GM12864 (cell line): ENCODE data around the gene GRAP2.
"Not testable (repeated sequence)": the region's sequence is repeated elsewhere in the genome, so short reads cannot be mapped to it uniquely, and the experiment has no call there.

Experiments used
- DNase-seq: peaks from one replicate; pipeline ENCODE4 v3.0.0-alpha.2; 2011; ENCODE audit warnings: low read depth
- H3K4me3 ChIP-seq: 2 replicates; pipeline ENCODE4 v1.5.1; 2011; ENCODE audit warnings: mild to moderate bottlenecking, low read depth, low read length, control low read depth
- TF ChIP-seq, protein P1 (sequence below): IDR thresholded peaks from 2 replicates; pipeline ENCODE4 v1.5.1; 2011; ENCODE audit warnings: low read depth, mild to moderate bottlenecking, moderate library complexity, low read length, control low read depth, inconsistent platforms; ENCODE audit errors: missing control alignments

Gene GRAP2

DNA sequence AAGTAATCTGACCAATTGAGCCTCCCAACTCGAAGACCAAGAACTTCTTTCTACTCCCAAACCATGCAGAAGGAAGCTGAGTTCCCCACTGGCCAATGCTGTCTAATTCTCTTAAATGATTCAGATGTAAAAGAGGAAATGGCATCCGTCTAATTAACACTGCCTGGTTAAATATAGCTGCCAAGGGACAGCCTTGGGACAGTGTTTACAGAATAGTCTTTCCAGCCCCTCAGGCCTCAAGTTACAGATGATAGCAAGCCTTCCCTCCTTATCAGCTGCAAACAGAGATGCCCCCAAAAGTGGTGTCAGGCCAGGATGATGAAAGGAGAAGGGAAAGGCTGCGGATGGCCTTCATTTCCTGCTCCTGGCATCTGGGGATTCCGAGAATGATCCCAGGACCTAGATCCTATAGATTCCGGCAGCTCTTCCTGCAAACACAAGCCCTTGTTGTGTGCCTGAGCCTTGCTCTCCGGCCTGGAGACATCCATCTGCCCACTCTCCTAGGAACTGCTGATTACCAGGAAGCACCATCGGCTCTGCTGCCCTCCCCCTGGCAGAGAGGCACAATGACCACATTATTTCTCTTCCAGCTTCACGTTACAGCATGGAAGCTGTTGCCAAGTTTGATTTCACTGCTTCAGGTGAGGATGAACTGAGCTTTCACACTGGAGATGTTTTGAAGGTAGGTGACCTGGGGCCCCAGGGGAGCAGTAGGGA lies 45.8 kb downstream of the GRAP2 start:
- TF ChIP-seq, protein P1, sequence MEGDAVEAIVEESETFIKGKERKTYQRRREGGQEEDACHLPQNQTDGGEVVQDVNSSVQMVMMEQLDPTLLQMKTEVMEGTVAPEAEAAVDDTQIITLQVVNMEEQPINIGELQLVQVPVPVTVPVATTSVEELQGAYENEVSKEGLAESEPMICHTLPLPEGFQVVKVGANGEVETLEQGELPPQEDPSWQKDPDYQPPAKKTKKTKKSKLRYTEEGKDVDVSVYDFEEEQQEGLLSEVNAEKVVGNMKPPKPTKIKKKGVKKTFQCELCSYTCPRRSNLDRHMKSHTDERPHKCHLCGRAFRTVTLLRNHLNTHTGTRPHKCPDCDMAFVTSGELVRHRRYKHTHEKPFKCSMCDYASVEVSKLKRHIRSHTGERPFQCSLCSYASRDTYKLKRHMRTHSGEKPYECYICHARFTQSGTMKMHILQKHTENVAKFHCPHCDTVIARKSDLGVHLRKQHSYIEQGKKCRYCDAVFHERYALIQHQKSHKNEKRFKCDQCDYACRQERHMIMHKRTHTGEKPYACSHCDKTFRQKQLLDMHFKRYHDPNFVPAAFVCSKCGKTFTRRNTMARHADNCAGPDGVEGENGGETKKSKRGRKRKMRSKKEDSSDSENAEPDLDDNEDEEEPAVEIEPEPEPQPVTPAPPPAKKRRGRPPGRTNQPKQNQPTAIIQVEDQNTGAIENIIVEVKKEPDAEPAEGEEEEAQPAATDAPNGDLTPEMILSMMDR: no peak
- no peak overlapping the region for H3K4me3 ChIP-seq
- DNase-seq: no peak

DNA sequence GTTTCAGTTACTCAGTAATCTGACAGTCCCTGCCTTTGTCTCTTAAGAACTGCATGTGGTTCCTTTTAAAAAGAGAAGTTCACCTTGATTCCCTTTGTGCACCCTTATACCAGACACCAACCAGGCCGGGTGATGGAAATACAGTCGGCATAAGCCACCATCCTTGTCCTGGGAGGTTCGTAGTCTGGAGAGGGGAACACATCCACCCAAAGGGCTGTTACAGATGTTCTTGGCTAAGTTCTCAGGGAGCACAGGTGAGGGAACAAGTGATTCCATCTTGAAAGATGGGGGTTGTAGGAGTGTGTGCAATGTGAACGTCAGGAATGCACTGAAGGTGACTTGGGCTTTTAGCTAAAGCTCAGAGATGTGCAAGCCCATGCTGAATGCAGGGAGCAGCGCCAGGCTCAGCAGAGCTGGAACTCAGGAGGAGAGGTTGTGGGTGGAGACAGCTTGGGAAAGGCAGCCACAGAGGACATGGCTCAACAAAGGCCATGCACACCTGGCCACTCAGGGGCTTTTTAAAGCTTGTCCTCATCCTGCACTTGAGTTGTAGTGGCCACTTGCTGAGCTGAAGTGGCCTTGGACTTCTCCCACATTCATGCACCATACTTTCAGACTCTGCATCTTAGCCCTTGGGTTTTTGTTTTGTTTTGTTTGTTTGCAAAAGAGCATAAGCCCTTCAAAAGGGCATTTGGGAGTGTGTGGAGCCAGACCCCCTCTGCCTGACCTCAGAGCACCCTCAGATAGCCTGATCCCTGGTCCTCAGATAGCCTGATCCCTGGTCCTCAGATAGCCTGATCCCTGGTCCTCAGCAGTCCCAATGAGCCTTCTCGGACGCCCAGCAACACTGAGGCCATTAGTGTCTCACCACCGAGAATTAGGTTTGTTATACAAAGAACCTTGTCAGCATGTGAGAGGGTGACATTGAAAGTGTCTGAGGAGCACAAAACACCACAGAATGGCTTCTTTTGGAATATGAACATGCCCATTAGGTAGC lies 46.6 kb downstream of the GRAP2 start:
- TF ChIP-seq, protein P1: no peak

DNA sequence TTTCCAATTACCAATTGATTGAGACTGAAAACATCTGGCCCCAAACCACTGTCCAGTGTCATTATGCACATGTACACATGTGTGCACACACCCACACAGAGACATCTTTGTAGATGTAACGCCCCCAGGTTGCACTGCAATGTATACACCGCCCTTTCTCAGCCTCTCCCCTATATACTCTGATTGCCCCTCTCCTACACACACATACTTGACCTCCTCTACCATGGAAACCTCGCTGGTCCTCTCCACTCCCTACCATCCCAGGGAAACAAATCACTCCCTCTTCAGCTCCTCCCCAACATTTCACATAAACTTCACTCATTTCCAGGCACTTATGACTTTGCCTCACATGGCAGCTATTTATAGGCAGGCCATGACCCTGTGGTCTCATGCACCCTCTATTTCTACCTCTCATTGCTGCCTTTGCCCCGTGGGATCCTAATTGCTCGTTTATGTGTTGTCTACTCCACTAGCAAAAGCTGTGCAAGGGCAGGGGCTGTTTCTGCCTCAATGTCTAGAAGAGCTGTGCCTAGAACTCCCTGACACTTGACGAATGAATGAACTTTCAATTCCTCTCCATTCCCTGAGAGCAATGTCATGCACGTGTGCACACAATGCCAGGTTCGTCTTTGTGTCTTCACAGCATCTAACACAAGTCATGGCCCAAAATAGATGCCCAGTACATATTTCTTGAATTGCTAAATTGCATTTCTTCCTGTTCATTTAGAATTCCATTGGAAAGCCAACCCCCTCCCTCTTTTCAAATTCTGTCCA lies 49.3 kb downstream of the GRAP2 start:
- DNase-seq: no peak
- TF ChIP-seq, protein P1: no peak
- no peak overlapping the region for H3K4me3 ChIP-seq

More for the DNA sequence above, 46.6 kb downstream of the GRAP2 start:
- no peak overlapping the region for H3K4me3 ChIP-seq
- DNase-seq: no peak

DNA sequence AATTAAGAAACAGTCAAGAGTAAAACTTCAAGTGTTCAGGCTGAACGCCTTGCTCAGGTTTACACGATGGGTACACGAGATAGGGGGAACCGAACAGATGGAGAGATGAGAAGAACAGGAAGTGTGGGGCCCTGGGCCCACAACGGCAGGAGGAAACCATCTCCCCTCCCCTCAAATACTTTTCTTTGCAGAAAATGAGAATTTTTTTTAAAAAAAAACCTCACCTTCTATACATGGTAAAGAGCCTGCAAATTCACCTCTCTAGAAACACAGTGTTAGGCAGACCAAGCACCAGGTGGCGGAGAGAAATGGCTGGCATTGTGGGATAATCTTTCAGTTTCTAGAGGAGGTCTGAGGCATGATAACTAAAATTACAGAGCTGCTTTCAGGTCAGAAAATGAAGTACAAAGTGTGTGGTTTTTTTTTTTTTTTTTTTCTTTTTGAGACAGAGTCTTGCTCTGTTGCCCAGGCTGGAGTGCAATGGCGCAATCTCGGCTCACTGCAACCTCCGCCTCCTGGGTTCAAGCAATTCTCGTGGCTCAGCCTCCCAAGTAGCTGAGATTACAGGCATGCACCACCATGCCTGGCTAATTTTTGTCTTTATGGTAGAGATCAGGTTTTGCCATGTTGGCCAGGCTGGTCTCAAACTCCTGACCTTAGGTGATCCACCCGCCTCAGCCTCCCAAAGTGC lies 50.9 kb downstream of the GRAP2 start:
- DNase-seq: not testable (repeated sequence)

DNA sequence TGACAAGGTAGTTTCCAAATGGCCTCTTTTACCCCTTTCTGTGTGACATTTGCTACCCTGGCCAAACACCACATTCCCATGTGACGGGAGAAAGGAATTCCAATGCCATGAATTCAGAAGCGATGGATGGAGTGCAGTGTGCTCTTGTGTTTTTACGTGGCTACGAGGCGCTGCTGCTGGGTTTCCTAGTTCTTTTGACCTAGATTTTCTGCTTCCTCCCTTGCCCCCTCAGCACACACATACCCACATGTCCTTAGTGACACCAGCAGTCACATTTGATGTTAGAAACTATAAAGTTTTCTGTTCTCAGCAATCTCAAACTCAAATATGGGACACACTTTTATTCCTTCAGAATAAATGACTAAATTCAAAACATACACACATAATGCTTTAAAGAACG lies 51.5 kb downstream of the GRAP2 start:
- H3K4me3 ChIP-seq: no peak overlapping the region
- TF ChIP-seq, protein P1: no peak
- DNase-seq: no peak

More for the DNA sequence above, 50.9 kb downstream of the GRAP2 start:
- not testable (repeated sequence) for H3K4me3 ChIP-seq

DNA sequence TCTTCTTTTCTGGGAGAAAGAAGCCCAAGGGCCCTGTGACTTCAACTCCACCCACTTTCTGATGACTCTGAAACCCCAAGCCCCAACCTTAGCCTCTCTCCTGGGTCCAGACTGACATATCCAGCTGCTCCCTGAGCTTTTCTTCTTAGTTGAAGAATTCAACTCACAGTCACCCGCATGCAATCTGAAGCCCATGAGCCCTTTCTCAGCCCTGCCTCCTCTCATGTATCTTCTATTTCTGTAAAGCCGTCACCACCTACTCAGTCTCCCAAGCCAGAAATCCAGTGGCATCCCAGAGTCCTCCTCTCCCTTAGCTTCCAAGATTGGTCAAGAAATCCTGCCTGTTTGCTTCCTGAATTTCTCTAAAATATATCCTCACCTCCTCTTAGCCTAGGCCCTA lies 52.2 kb downstream of the GRAP2 start:
- TF ChIP-seq, protein P1: no peak
- DNase-seq: no peak
- H3K4me3 ChIP-seq: no peak overlapping the region
